Measurements from ENCODE around the gene OR52H1. TPM values are rescaled to one million over a fixed set of nuclear protein-coding genes. Genes with fewer than 3 reads are reported as not detected.

OR52H1 gene
- total and polyA plus RNA-seq, 2 donors (not counting 3 experiments of a cell fraction or from before 2014, with no cell fraction given), result 0.33 TPM; not detected in 1

DNA sequence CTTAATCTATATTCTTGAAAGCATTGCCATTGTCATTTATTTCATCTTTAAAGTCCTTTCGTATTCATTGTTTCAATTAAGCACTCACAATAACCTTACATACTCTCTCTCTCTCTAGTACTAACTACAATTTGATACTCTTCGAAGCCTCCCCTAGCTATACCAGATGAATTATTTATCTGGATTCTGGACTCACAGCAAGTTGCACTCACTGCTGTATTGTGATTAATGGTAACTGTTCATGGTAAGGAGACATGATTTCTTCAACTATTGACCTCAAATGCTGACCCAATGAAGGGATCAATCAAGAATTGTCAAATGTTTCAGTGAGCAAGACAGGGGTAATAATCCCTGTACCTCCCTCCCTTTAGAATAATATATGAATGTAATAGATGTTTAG is 26.3 kb upstream of the OR52H1 start:
- no peaks in the 10 kb centered on the region for H3K4me1 ChIP-seq (ENCODE audit: control insufficient read depth, extremely low read depth, insufficient read depth, low read length)
- POLR2A ChIA-PET, result no interaction called here
- peaks cover 0 to 3% of the 10 kb centered on the region in 2 experiments for H3K27me3 ChIP-seq (ENCODE audit: control insufficient read depth in 2 of 2, insufficient read depth in 2 of 2, low read length in 2 of 2)
- H3K4me3 ChIP-seq (replicated peaks in 1 of 3; ENCODE audit: insufficient read depth in 1 of 3, low read depth in 1 of 3, low read length in 3 of 3), result no peak overlapping the region
- H3K4me2 ChIP-seq (ENCODE audit: insufficient read depth, low read length), result no peak overlapping the region
- BruUV-seq (replicated peaks), result no TSS peak
- no peak for DNase-seq (ENCODE audit: low read depth, low spot score)
- no peak for FAIRE-seq
- H3K9me3 ChIP-seq (replicated peaks; ENCODE audit: control insufficient read depth, insufficient read depth, low read length), result no peaks in the 10 kb centered on the region
- H3K9ac ChIP-seq (replicated peaks; ENCODE audit: extremely low read depth, insufficient read depth, low read length), result no peak overlapping the region
- TF ChIP-seq, protein P1, sequence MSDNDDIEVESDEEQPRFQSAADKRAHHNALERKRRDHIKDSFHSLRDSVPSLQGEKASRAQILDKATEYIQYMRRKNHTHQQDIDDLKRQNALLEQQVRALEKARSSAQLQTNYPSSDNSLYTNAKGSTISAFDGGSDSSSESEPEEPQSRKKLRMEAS (IDR thresholded peaks at IDR 0.05; ENCODE audit: insufficient read depth, insufficient read length), result no peak
- TF ChIP-seq GATA2 (IDR thresholded peaks at IDR 0.05; ENCODE audit: insufficient read depth, insufficient read length, low read depth, low read length) (no peak), POLR2AphosphoS5 (IDR thresholded peaks at IDR 0.05; ENCODE audit: insufficient read depth, low read depth, low read length) (no peak), FOS (IDR thresholded peaks at IDR 0.05; ENCODE audit: borderline replicate concordance, insufficient read depth, low read length) (no peak), EZH2 (IDR thresholded peaks at IDR 0.05; ENCODE audit: borderline replicate concordance, low read depth, low read length, severe bottlenecking) (no peak), JUN (IDR thresholded peaks at IDR 0.05; ENCODE audit: borderline replicate concordance, insufficient read depth, insufficient read length, low read depth) (no peak), MYC (IDR thresholded peaks at IDR 0.05; ENCODE audit: low read depth, low read length) (no peak), POLR2A (IDR thresholded peaks at IDR 0.05; ENCODE audit: low read depth, low read length) (no peak), CTCF (IDR thresholded peaks at IDR 0.05; ENCODE audit: extremely low read depth in 1 of 2, insufficient read depth in 1 of 2, low read depth in 1 of 2, low read length in 2 of 2) (no peak)
- no peaks in the 10 kb centered on the region for H3K9me1 ChIP-seq (replicated peaks; ENCODE audit: control insufficient read depth, extremely low read depth, insufficient read depth, low read length)
- no peaks in the 10 kb centered on the region for H3K36me3 ChIP-seq (ENCODE audit: control insufficient read depth in 2 of 2, extremely low read depth in 1 of 2, insufficient read depth in 2 of 2, low read length in 2 of 2)
- H2AFZ ChIP-seq (ENCODE audit: low read depth, low read length), result no peak overlapping the region
- dilution Hi-C loops (cut with MboI; ENCODE audit: extremely low pct_ligation_motif_present, low sequenced_read_pairs), result no loop called here
- intact Hi-C loops (cut with micrococcal nuclease), result no loop called here
- no peaks in the 10 kb centered on the region for H4K20me1 ChIP-seq (replicated peaks; ENCODE audit: control insufficient read depth, extremely low read depth, insufficient read depth, low read length)
- H3K27ac ChIP-seq (ENCODE audit: insufficient read depth, low read depth, low read length), result no peak overlapping the region
- no peaks in the 10 kb centered on the region for H3K79me2 ChIP-seq (ENCODE audit: control insufficient read depth, insufficient read depth, low read length)
- CTCF ChIA-PET, result no interaction called here
